ENCODE results near the gene HECTD4.

- TF ChIP-seq BHLHE40 (IDR thresholded peaks at IDR 0.05; ENCODE audit: borderline replicate concordance) (no peak), FOXA1 (IDR thresholded peaks at IDR 0.05) (no peak), SP1 (IDR thresholded peaks at IDR 0.05) (no peak), HDGF (IDR thresholded peaks at IDR 0.05; ENCODE audit: borderline replicate concordance) (no peak)
Observed at GRCh38 chr12:112191201-112191600, 191.0 kb downstream of the HECTD4 start.

Data from HEK293T (cell line).